NB4 (cell line): Measurements from ENCODE around the gene CD300LB.

Source experiments
- CTCF ChIP-seq: IDR thresholded peaks from one replicate; pipeline ENCODE4 v1.5.1; 2012; ENCODE audit warnings: low read depth, low read length
- POLR2A ChIP-seq: IDR thresholded peaks from 2 replicates; pipeline ENCODE4 v1.6.1; 2011; ENCODE audit warnings: mild to moderate bottlenecking; ENCODE audit not compliant: insufficient read length; ENCODE audit errors: extremely low read depth

- TF ChIP-seq CTCF (no peak), POLR2A (no peak)
Measured at GRCh38 chr17:74543406-74543805, 12.1 kb upstream of the CD300LB start.
